ENCODE results near the gene TANK. TPM values are rescaled to one million over a fixed set of nuclear protein-coding genes. Genes with fewer than 3 reads are reported as not detected.

Gene TANK
- total and polyA plus RNA-seq, 2 of the 8 experiments (the other 6 are each of a cell fraction or from before 2014, with no cell fraction given), result 7.0 to 26.1 TPM

- TF ChIP-seq CHD7 (IDR thresholded peaks at IDR 0.05; ENCODE audit: insufficient replicate concordance, low read length), result no peak
Measured at GRCh38 chr2:161243905-161244304, 83.7 kb downstream of the TANK start (continued).

Data from H1 (cell line).